ENCODE data around the gene SSBP3.

The SSBP3 gene

GRCh38 chr1:54305906-54306514, 100.2 kb downstream of the SSBP3 start:
- Histone ChIP-seq H3K79me1 (replicated peaks; ENCODE audit: low read length, poor library complexity, severe bottlenecking) (peaks cover 55% of the 10 kb centered on the region), H2BK15ac (ENCODE audit: low read depth, poor library complexity, severe bottlenecking) (no peak overlapping the region)

GRCh38 chr1:54304518-54304917, 101.7 kb downstream of the SSBP3 start:
- peaks cover 0 to 4% of the 10 kb centered on the region in 2 experiments for H3K36me3 ChIP-seq (ENCODE audit: control insufficient read depth in 1 of 2, insufficient read depth in 2 of 2, low read depth in 1 of 2, low read length in 2 of 2)
- H3K23ac ChIP-seq (ENCODE audit: low read length in 2 of 2), result no peak overlapping the region
- peaks cover 57% of the 10 kb centered on the region for H3K79me1 ChIP-seq (replicated peaks; ENCODE audit: low read length, poor library complexity, severe bottlenecking)
- no peaks in the 10 kb centered on the region for H3K9me3 ChIP-seq (ENCODE audit: control insufficient read depth, low read length)
- H2BK5ac ChIP-seq (ENCODE audit: low read depth, low read length, poor library complexity, severe bottlenecking), result no peak overlapping the region
- no peak overlapping the region for H2BK120ac ChIP-seq (ENCODE audit: low read depth, low read length)
- DNase-seq, result no peak
- H3K27ac ChIP-seq (ENCODE audit: low read length, poor library complexity, severe bottlenecking), result no peak overlapping the region
- H3K27me3 ChIP-seq (ENCODE audit: control insufficient read depth in 1 of 2, insufficient read depth in 1 of 2, low read length in 2 of 2), result no peaks in the 10 kb centered on the region
- H4K8ac ChIP-seq (ENCODE audit: low read length), result no peak overlapping the region
- H3K18ac ChIP-seq (ENCODE audit: low read depth in 1 of 2, low read length in 2 of 2), result no peak overlapping the region
- peaks cover 15% of the 10 kb centered on the region for H3K4me1 ChIP-seq (ENCODE audit: control insufficient read depth, insufficient read depth, low read depth, low read length)
- 97% methylated on average over 2 of the region's 2 CpGs for WGBS
- H3K14ac ChIP-seq (ENCODE audit: low read length in 2 of 2), result no peak overlapping the region
- no peak overlapping the region for H3K4me3 ChIP-seq (ENCODE audit: insufficient read depth in 1 of 2, low read depth in 1 of 2, low read length in 2 of 2)
- H2BK12ac ChIP-seq (ENCODE audit: low read length in 2 of 2), result no peak overlapping the region
- no peak overlapping the region for H3K4ac ChIP-seq (ENCODE audit: low read depth in 1 of 2, low read length in 2 of 2)
- H2BK15ac ChIP-seq (ENCODE audit: low read depth, poor library complexity, severe bottlenecking), result no peak overlapping the region
- H2AK5ac ChIP-seq (ENCODE audit: low read length, severe bottlenecking), result no peak overlapping the region
- H3K9ac ChIP-seq (ENCODE audit: low read length), result no peak overlapping the region
- H2AFZ ChIP-seq (ENCODE audit: low read depth, low read length), result no peak overlapping the region
- H4K91ac ChIP-seq (ENCODE audit: low read length), result no peak overlapping the region
- no peak overlapping the region for H3K4me2 ChIP-seq (ENCODE audit: low read length, poor library complexity, severe bottlenecking)

More at GRCh38 chr1:54305906-54306514, 100.2 kb downstream of the SSBP3 start:
- Histone ChIP-seq H3K4ac (ENCODE audit: low read depth in 1 of 2, low read length in 2 of 2) (no peak overlapping the region), H4K8ac (ENCODE audit: low read length) (no peak overlapping the region), H3K27me3 (ENCODE audit: control insufficient read depth in 1 of 2, insufficient read depth in 1 of 2, low read length in 2 of 2) (no peaks in the 10 kb centered on the region), H2BK5ac (ENCODE audit: low read depth, low read length, poor library complexity, severe bottlenecking) (no peak overlapping the region), H4K91ac (ENCODE audit: low read length) (no peak overlapping the region), H3K14ac (ENCODE audit: low read length in 2 of 2) (peak overlapping the region in 1 of 2 experiments; percentile 23), H3K23ac (ENCODE audit: low read length in 2 of 2) (no peak overlapping the region), H3K27ac (ENCODE audit: low read length, poor library complexity, severe bottlenecking) (no peak overlapping the region), H2BK12ac (ENCODE audit: low read length in 2 of 2) (no peak overlapping the region), H3K9me3 (ENCODE audit: control insufficient read depth, low read length) (no peaks in the 10 kb centered on the region), H2AK5ac (ENCODE audit: low read length, severe bottlenecking) (no peak overlapping the region), H2BK120ac (ENCODE audit: low read depth, low read length) (no peak overlapping the region), H2AFZ (ENCODE audit: low read depth, low read length) (no peak overlapping the region), H3K9ac (ENCODE audit: low read length) (no peak overlapping the region), H3K18ac (ENCODE audit: low read depth in 1 of 2, low read length in 2 of 2) (no peak overlapping the region), H3K4me1 (ENCODE audit: control insufficient read depth, insufficient read depth, low read depth, low read length) (peaks cover 18% of the 10 kb centered on the region), H3K4me3 (ENCODE audit: insufficient read depth in 1 of 2, low read depth in 1 of 2, low read length in 2 of 2) (no peak overlapping the region), H3K36me3 (ENCODE audit: control insufficient read depth in 1 of 2, insufficient read depth in 2 of 2, low read depth in 1 of 2, low read length in 2 of 2) (peaks cover 0 to 9% of the 10 kb centered on the region in 2 experiments), H3K4me2 (ENCODE audit: low read length, poor library complexity, severe bottlenecking) (no peak overlapping the region)
- DNase-seq, result no peak
- 94% methylated on average over 6 of the region's 7 CpGs for WGBS

GRCh38 chr1:54302951-54303843, 103.0 kb downstream of the SSBP3 start:
- Histone ChIP-seq H3K23ac (ENCODE audit: low read length in 2 of 2) (no peak overlapping the region), H3K4me1 (ENCODE audit: control insufficient read depth, insufficient read depth, low read depth, low read length) (peaks cover 24% of the 10 kb centered on the region), H3K27me3 (ENCODE audit: control insufficient read depth in 1 of 2, insufficient read depth in 1 of 2, low read length in 2 of 2) (no peaks in the 10 kb centered on the region), H2BK5ac (ENCODE audit: low read depth, low read length, poor library complexity, severe bottlenecking) (no peak overlapping the region), H2BK120ac (ENCODE audit: low read depth, low read length) (no peak overlapping the region), H3K4me2 (ENCODE audit: low read length, poor library complexity, severe bottlenecking) (no peak overlapping the region), H3K4me3 (ENCODE audit: insufficient read depth in 1 of 2, low read depth in 1 of 2, low read length in 2 of 2) (no peak overlapping the region), H2BK12ac (ENCODE audit: low read length in 2 of 2) (no peak overlapping the region), H2BK15ac (ENCODE audit: low read depth, poor library complexity, severe bottlenecking) (no peak overlapping the region), H3K14ac (ENCODE audit: low read length in 2 of 2) (peak overlapping the region in 1 of 2 experiments; percentile 63), H3K79me1 (replicated peaks; ENCODE audit: low read length, poor library complexity, severe bottlenecking) (peaks cover 64% of the 10 kb centered on the region), H3K27ac (ENCODE audit: low read length, poor library complexity, severe bottlenecking) (no peak overlapping the region), H3K18ac (ENCODE audit: low read depth in 1 of 2, low read length in 2 of 2) (peak overlapping the region in 1 of 2 experiments; percentile 26), H3K9me3 (ENCODE audit: control insufficient read depth, low read length) (no peaks in the 10 kb centered on the region), H3K36me3 (ENCODE audit: control insufficient read depth in 1 of 2, insufficient read depth in 2 of 2, low read depth in 1 of 2, low read length in 2 of 2) (peaks cover 0 to 4% of the 10 kb centered on the region in 2 experiments), H2AK5ac (ENCODE audit: low read length, severe bottlenecking) (no peak overlapping the region), H3K4ac (ENCODE audit: low read depth in 1 of 2, low read length in 2 of 2) (no peak overlapping the region), H2AFZ (ENCODE audit: low read depth, low read length) (no peak overlapping the region), H4K8ac (ENCODE audit: low read length) (no peak overlapping the region), H3K9ac (ENCODE audit: low read length) (no peak overlapping the region), H4K91ac (ENCODE audit: low read length) (no peak overlapping the region)
- peak; percentile 67 for DNase-seq
- WGBS, result 73% methylated on average over 20 of the region's 22 CpGs

- Histone ChIP-seq H2BK120ac (ENCODE audit: low read depth, low read length) (no peak overlapping the region), H3K23ac (ENCODE audit: low read length in 2 of 2) (no peak overlapping the region), H2BK12ac (ENCODE audit: low read length in 2 of 2) (no peak overlapping the region), H3K18ac (ENCODE audit: low read depth in 1 of 2, low read length in 2 of 2) (no peak overlapping the region), H3K4me2 (ENCODE audit: low read length, poor library complexity, severe bottlenecking) (no peak overlapping the region), H3K9me3 (ENCODE audit: control insufficient read depth, low read length) (no peaks in the 10 kb centered on the region), H3K27me3 (ENCODE audit: control insufficient read depth in 1 of 2, insufficient read depth in 1 of 2, low read length in 2 of 2) (no peaks in the 10 kb centered on the region), H2AFZ (ENCODE audit: low read depth, low read length) (no peak overlapping the region), H3K4me3 (ENCODE audit: insufficient read depth in 1 of 2, low read depth in 1 of 2, low read length in 2 of 2) (no peak overlapping the region), H3K4ac (ENCODE audit: low read depth in 1 of 2, low read length in 2 of 2) (no peak overlapping the region), H3K27ac (ENCODE audit: low read length, poor library complexity, severe bottlenecking) (no peak overlapping the region), H3K79me1 (replicated peaks; ENCODE audit: low read length, poor library complexity, severe bottlenecking) (peaks cover 67% of the 10 kb centered on the region), H2BK15ac (ENCODE audit: low read depth, poor library complexity, severe bottlenecking) (no peak overlapping the region), H4K91ac (ENCODE audit: low read length) (no peak overlapping the region), H3K9ac (ENCODE audit: low read length) (no peak overlapping the region), H3K14ac (ENCODE audit: low read length in 2 of 2) (no peak overlapping the region), H4K8ac (ENCODE audit: low read length) (no peak overlapping the region), H3K4me1 (ENCODE audit: control insufficient read depth, insufficient read depth, low read depth, low read length) (peaks cover 30% of the 10 kb centered on the region), H3K36me3 (ENCODE audit: control insufficient read depth in 1 of 2, insufficient read depth in 2 of 2, low read depth in 1 of 2, low read length in 2 of 2) (peaks cover 0 to 4% of the 10 kb centered on the region in 2 experiments), H2AK5ac (ENCODE audit: low read length, severe bottlenecking) (no peak overlapping the region), H2BK5ac (ENCODE audit: low read depth, low read length, poor library complexity, severe bottlenecking) (no peak overlapping the region)
- 97% methylated on average over 5 of the region's 5 CpGs for WGBS
- no peak for DNase-seq
Observed at GRCh38 chr1:54302549-54302948, 103.6 kb downstream of the SSBP3 start.

Data from mesenchymal stem cell (in vitro differentiated cells and primary cell).